ENCODE data around the gene RNF220.
A peak's percentile ranks its signal among the peaks of the same experiment; 100 is the strongest.

- TF ChIP-seq CTCF (IDR thresholded peaks at IDR 0.05; ENCODE audit: low read length) (peak; percentile 47), EZH2 (IDR thresholded peaks at IDR 0.05; ENCODE audit: borderline replicate concordance, low read length) (no peak)
Measured at GRCh38 chr1:44674113-44675000, 269.3 kb downstream of the RNF220 start, which contains the start of the genes ARMH1 and TMEM53.
